Dedifferentiated amniotic fluid mesenchymal stem cell (primary cell): ENCODE data around the gene EFTUD2.
"Not testable (repeated sequence)": the region's sequence is repeated elsewhere in the genome, so short reads cannot be mapped to it uniquely, and the experiment has no call there.

ENCODE experiments used
- DNase-seq: peaks from one replicate; pipeline ENCODE4 v3.0.0-alpha.2; 2016; ENCODE audit errors: extremely low spot score

The EFTUD2 gene

DNA sequence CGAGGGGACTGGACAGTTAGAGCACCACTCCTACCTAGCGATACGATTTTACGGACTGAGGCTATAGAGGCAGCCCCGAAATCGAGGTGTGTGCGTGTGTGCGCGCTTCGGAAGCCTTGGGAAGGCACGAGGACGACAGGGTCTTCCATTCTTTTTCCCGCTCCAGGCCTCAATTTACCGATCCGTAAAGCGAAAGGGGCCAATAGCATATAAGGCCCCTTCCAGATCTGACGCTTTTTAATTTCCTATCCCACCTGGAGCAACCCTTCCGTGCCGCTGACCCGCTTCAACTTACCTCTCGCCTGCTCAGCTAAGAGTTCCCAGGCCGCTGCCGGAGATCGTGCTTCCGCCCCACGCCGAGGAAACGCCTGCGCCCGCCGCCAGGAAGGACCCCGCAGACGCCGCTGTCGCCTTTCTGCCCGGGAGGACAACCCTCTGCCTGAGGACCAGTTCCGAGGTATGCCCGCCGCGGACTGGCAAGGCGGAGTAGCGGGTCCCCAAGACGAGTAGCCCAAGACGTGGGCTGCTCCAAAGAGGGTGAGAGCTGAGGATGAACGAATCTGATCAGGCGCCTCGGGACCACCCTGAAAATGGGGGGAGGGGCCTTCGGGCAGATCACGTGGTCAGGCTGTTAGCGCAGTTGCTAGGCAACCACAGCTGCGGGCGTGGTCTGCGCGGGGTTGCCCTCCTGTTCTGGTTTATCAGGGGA, at the start of gene EFTUD2:
Gene EFTUD2, minus strand, starts transcription at position 372 of the 709 bp plus-strand sequence. CDS start 4,924 bp downstream, outside the sequence.
- DNase-seq = peak; percentile 83

GRCh38 chr17:44948315-44948795, 49.1 kb upstream of the EFTUD2 start:
- no peak for DNase-seq

GRCh38 chr17:44947461-44948314, 48.4 kb upstream of the EFTUD2 start, which contains the start of gene KIF18B:
Gene KIF18B (minus strand): TSS chr17:44947773. CDS start chr17:44936344, 11,429 bp downstream.
- DNase-seq = peak; percentile 95

- DNase-seq = not testable (repeated sequence)
Measured at GRCh38 chr17:44945652-44946051, 46.4 kb upstream of the EFTUD2 start.

GRCh38 chr17:44942456-44942855, 43.2 kb upstream of the EFTUD2 start:
- DNase-seq = no peak

GRCh38 chr17:44941712-44942331, 42.6 kb upstream of the EFTUD2 start:
- DNase-seq = no peak

DNA sequence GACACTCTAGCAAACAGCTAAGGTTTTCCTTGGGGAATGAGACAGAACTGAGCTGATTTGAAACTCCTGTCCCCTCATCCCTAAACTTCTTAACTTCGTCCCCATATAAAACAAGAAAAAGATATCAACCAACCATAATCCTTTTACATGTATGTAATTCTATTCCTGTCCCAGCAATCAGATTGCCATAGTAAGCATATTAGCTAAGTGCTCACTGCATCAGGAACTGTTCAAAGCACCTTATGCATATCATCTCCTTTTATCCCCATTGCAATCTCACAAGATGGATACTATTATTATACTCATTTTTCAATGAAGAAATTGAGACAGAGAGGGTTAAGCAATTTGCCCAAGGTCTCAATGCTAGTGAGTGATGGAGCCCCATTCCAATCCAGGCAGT, 41.5 kb upstream of the EFTUD2 start:
- no peak for DNase-seq

- DNase-seq = no peak
Measured at GRCh38 chr17:44940317-44940716, 41.1 kb upstream of the EFTUD2 start.

- DNase-seq = no peak
Measured at GRCh38 chr17:44935116-44935515, 35.9 kb upstream of the EFTUD2 start.

DNA sequence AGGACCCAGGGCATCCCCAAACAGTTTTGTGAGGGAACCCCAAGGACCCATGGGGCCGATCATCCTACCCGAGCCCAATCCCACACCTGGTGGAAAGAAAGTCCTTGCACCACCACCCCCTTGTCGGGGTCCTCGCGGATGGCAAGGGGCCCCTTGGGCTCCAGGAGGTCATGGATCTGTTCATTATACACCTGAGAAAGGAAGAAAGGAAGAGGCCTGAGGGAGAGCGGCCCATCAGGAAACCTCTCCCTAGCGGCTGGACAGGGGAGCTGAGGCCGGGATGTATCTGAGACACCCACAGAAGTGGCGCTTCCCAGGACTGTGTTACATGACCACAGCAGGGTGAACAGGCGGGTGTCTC, 35.5 kb upstream of the EFTUD2 start:
- no peak for DNase-seq

GRCh38 chr17:44933824-44934744, 34.8 kb upstream of the EFTUD2 start:
- no peak for DNase-seq

- DNase-seq = no peak
Measured at GRCh38 chr17:44932787-44933097, 33.5 kb upstream of the EFTUD2 start.

- DNase-seq = no peak
Measured at GRCh38 chr17:44932096-44932786, 33.0 kb upstream of the EFTUD2 start.

DNA sequence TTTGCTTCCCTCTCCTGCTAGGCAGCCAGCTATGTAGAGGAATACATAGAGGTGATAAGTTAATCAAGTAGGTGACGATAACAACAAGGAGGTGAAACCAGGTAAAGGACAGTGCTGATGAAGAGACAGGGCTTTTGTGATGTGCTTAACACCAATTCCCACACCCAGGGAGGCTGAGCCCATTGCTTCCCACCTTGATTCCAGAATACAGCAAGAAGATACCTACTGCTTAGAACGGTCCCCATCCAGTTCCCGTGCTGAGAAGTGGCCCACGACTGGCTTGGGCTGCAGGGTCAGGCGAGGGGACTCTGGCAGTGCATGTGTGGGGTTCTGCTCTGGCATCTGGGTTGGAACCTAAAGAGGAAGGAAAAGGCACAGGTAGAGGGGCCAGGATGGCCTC, 32.1 kb upstream of the EFTUD2 start:
- DNase-seq = no peak

- DNase-seq = no peak
Measured at GRCh38 chr17:44930667-44931066, 31.4 kb upstream of the EFTUD2 start.

DNA sequence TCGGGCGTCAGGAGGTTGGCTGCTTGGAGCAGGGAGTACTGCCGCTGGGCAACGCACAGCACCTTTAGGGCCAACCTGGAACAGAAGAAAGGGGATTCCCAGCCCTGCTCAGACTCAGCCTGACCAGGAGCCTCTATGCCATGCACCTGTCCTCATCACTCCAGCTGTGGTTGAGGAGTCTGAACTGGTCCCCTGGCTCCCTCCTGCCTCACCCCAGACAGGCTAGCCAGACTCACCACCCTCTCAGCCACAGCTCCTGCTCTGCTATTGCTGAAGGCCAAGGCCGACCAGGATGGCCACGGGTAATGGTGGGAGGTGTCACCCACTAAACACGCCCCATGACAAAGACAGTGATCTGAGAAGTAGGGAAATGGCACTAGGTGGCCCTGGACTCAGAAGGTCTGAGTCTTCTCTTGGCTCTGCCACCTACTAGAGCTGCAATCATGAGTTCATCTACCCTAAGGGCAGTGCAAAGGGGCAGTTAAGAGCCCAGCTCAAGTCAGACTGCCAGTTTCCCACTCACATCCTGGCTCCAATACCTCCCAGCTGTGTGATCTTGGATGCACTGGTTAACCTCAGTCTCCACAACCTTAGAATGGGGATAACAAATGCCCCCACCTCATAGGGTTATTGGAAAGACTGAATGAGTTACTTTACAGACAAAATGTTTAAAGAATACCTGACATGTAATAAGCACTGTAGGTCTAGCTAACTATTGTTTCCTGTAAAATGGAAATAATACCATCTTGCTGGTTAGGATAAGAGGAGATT, 29.9 kb upstream of the EFTUD2 start:
- DNase-seq = no peak

DNA sequence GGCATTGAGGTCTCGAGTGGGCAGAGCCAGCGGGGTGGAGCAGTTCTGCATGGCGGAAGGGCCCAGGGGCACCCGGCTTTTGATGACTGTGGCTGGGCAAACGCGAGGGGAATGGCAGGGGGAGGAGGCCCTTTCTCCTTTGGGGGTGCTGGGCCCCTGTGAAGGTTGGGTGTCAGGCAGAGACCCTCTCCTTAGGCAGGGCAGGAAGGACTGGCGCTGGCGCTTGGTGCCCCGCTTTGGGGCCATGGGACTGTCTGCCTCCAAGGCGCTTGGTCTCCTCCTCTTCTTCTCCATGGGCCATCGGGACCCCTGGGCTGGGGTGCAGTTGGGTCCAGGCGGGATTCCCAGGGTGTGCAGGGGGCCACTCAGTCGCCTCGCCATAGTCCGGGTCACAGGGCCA, 28.9 kb upstream of the EFTUD2 start:
- no peak for DNase-seq

- no peak for DNase-seq
Measured at GRCh38 chr17:44927696-44928095, 28.5 kb upstream of the EFTUD2 start.

- no peak for DNase-seq
Measured at GRCh38 chr17:44926821-44927525, 27.7 kb upstream of the EFTUD2 start.
